Neural progenitor cell (in vitro differentiated cells): ENCODE data around the gene CD300C.

ENCODE experiments used
- CTCF ChIP-seq: fragments of 200-600 bp; sonication (generic); IDR thresholded peaks from 2 replicates; pipeline ENCODE4 v1.5.1; 2017; ENCODE audit warnings: antibody characterized with exemption, mild to moderate bottlenecking
- EZH2 ChIP-seq: fragments of 200-600 bp; sonication (generic); IDR thresholded peaks from 2 replicates; pipeline ENCODE4 v1.6.1; 2017; ENCODE audit warnings: antibody characterized with exemption, mild to moderate bottlenecking, moderate library complexity

GRCh38 chr17:74569020-74570003 lies 23.4 kb upstream of the CD300C start:
- TF ChIP-seq CTCF (no peak), EZH2 (no peak)
